Measurements from ENCODE around the gene LHX1.
A peak's percentile ranks its signal among the peaks of the same experiment; 100 is the strongest.

The LHX1 gene

GRCh38 chr17:36937001-36937958 lies at the start of gene LHX1:
TSS of gene LHX1 (plus strand) at chr17:36937475. CDS start at chr17:36938198, 723 bp downstream.
- DNase-seq, result no peak

- DNase-seq, result peak; percentile 86
Observed at GRCh38 chr17:36888236-36888951, 48.9 kb upstream of the LHX1 start.

GRCh38 chr17:36889770-36890349 lies 47.4 kb upstream of the LHX1 start:
- no peak for DNase-seq

GRCh38 chr17:36890398-36891168 lies 46.7 kb upstream of the LHX1 start:
- no peak for DNase-seq

GRCh38 chr17:36892112-36892838 lies 45.0 kb upstream of the LHX1 start:
- DNase-seq, result no peak

GRCh38 chr17:36894177-36894576 lies 43.1 kb upstream of the LHX1 start:
- no peak for DNase-seq

- no peak for DNase-seq
Observed at GRCh38 chr17:36894925-36895324, 42.4 kb upstream of the LHX1 start.

GRCh38 chr17:36899250-36900159 lies 37.8 kb upstream of the LHX1 start:
- no peak for DNase-seq

- no peak for DNase-seq
Observed at GRCh38 chr17:36900160-36900512, 37.1 kb upstream of the LHX1 start.

- no peak for DNase-seq
Observed at GRCh38 chr17:36901506-36901905, 35.8 kb upstream of the LHX1 start.

GRCh38 chr17:36907407-36907806 lies 29.9 kb upstream of the LHX1 start:
- peak; percentile 63 for DNase-seq

GRCh38 chr17:36910513-36910912 lies 26.8 kb upstream of the LHX1 start:
- DNase-seq, result no peak

- no peak for DNase-seq
Observed at GRCh38 chr17:36911001-36911400, 26.3 kb upstream of the LHX1 start.

GRCh38 chr17:36913132-36913531 lies 24.1 kb upstream of the LHX1 start:
- DNase-seq, result no peak

- DNase-seq, result no peak
Observed at GRCh38 chr17:36918211-36918691, 19.0 kb upstream of the LHX1 start.

GRCh38 chr17:36919407-36919968 lies 17.8 kb upstream of the LHX1 start:
- DNase-seq, result no peak

- DNase-seq, result no peak
Observed at GRCh38 chr17:36920032-36921005, 17.0 kb upstream of the LHX1 start.

- DNase-seq, result no peak
Observed at GRCh38 chr17:36921095-36921851, 16.0 kb upstream of the LHX1 start.

- no peak for DNase-seq
Observed at GRCh38 chr17:36922175-36922574, 15.1 kb upstream of the LHX1 start.
